COR-L47 (cell line): ENCODE results near the gene SLIT3.

ENCODE experiments used
- DNase-seq: peaks from one replicate; lab custom pipeline; 2025; lab: John Stamatoyannopoulos, UW

The SLIT3 gene

GRCh38 chr5:168860081-168860480, 440.9 kb downstream of the SLIT3 start:
- DNase-seq = no peak

- DNase-seq = no peak
Observed at GRCh38 chr5:168859471-168859870, 441.5 kb downstream of the SLIT3 start.

- no peak for DNase-seq
Observed at GRCh38 chr5:168858994-168859393, 441.9 kb downstream of the SLIT3 start.

- DNase-seq = no peak
Observed at GRCh38 chr5:168858371-168858770, 442.6 kb downstream of the SLIT3 start.

GRCh38 chr5:168853972-168854371, 447.0 kb downstream of the SLIT3 start:
- DNase-seq = no peak

- no peak for DNase-seq
Observed at GRCh38 chr5:168852329-168852728, 448.6 kb downstream of the SLIT3 start.

GRCh38 chr5:168851902-168852321, 449.0 kb downstream of the SLIT3 start:
- no peak for DNase-seq

- no peak for DNase-seq
Observed at GRCh38 chr5:168850683-168851082, 450.3 kb downstream of the SLIT3 start.

GRCh38 chr5:168848569-168848968, 452.4 kb downstream of the SLIT3 start:
- DNase-seq = no peak

- no peak for DNase-seq
Observed at GRCh38 chr5:168847511-168848073, 453.3 kb downstream of the SLIT3 start.

GRCh38 chr5:168844922-168845296, 456.0 kb downstream of the SLIT3 start:
- no peak for DNase-seq

GRCh38 chr5:168844016-168844921, 456.7 kb downstream of the SLIT3 start:
- DNase-seq = no peak

- DNase-seq = no peak
Observed at GRCh38 chr5:168843277-168844015, 457.5 kb downstream of the SLIT3 start.

GRCh38 chr5:168842571-168843205, 458.3 kb downstream of the SLIT3 start:
- DNase-seq = no peak

- no peak for DNase-seq
Observed at GRCh38 chr5:168837852-168838251, 463.1 kb downstream of the SLIT3 start.

- DNase-seq = no peak
Observed at GRCh38 chr5:168836603-168837231, 464.2 kb downstream of the SLIT3 start.

- DNase-seq = no peak
Observed at GRCh38 chr5:168833936-168834335, 467.0 kb downstream of the SLIT3 start.

GRCh38 chr5:168833383-168833782, 467.6 kb downstream of the SLIT3 start:
- DNase-seq = no peak

GRCh38 chr5:168832308-168832707, 468.6 kb downstream of the SLIT3 start:
- DNase-seq = no peak

- no peak for DNase-seq
Observed at GRCh38 chr5:168831383-168831782, 469.6 kb downstream of the SLIT3 start.

- no peak for DNase-seq
Observed at GRCh38 chr5:168830833-168831232, 470.1 kb downstream of the SLIT3 start.

GRCh38 chr5:168829922-168830417, 471.0 kb downstream of the SLIT3 start:
- DNase-seq = no peak
